Astrocyte of the cerebellum (primary cell): ENCODE measurements around the gene RPS17.
A peak's percentile ranks its signal among the peaks of the same experiment; 100 is the strongest.

Experiments used
- DNase-seq: peaks from one replicate; pipeline ENCODE4 v3.0.0-alpha.2; 2011; ENCODE audit warnings: low read depth
- H3K4me3 ChIP-seq: 2 replicates; pipeline ENCODE4 v1.5.1; 2011; ENCODE audit warnings: mild to moderate bottlenecking, low read depth, low read length, moderate library complexity
- in situ Hi-C: cut with HindIII; loops from 2 replicates; pipeline ENCODE4 v1.10.0; 2017; ENCODE audit warnings: low sequenced_read_pairs
- TF ChIP-seq, protein P1 (sequence below): IDR thresholded peaks from 2 replicates; pipeline ENCODE4 v1.5.1; 2012; ENCODE audit warnings: low read length, low read depth, moderate library complexity, mild to moderate bottlenecking; ENCODE audit errors: missing control alignments

RPS17 gene

DNA sequence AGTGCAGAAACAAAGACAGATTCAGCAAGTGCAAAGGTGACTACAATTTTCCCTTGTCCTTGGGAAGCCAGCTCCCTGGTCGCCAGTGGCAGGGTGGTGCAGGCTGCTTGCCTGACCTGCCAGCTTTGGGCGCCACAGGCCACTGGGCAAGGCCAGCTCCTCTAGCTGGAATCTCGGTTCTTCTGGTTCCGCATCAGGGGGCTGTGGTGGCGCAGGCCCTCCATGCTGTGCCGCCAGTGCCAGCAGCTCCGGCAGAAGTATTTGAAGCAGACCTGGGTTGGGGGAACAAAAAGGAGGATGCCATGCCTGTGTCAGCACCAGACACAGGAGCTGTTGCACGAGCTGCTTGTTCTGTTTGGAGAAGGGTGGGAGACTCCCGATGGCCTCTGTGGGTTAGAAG, 4.2 kb upstream of the RPS17 start:
- H3K4me3 ChIP-seq = no peak overlapping the region
- in situ Hi-C loops = no loop called here
- no peak for DNase-seq
- TF ChIP-seq, protein P1, sequence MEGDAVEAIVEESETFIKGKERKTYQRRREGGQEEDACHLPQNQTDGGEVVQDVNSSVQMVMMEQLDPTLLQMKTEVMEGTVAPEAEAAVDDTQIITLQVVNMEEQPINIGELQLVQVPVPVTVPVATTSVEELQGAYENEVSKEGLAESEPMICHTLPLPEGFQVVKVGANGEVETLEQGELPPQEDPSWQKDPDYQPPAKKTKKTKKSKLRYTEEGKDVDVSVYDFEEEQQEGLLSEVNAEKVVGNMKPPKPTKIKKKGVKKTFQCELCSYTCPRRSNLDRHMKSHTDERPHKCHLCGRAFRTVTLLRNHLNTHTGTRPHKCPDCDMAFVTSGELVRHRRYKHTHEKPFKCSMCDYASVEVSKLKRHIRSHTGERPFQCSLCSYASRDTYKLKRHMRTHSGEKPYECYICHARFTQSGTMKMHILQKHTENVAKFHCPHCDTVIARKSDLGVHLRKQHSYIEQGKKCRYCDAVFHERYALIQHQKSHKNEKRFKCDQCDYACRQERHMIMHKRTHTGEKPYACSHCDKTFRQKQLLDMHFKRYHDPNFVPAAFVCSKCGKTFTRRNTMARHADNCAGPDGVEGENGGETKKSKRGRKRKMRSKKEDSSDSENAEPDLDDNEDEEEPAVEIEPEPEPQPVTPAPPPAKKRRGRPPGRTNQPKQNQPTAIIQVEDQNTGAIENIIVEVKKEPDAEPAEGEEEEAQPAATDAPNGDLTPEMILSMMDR = no peak

- TF ChIP-seq, protein P1 = no peak
- in situ Hi-C loops = no loop called here
- no peak overlapping the region for H3K4me3 ChIP-seq
- DNase-seq = peak; percentile 95
These were observed 2.9 kb upstream of the RPS17 start for GRCh38 chr15:82543160-82543559.

DNA sequence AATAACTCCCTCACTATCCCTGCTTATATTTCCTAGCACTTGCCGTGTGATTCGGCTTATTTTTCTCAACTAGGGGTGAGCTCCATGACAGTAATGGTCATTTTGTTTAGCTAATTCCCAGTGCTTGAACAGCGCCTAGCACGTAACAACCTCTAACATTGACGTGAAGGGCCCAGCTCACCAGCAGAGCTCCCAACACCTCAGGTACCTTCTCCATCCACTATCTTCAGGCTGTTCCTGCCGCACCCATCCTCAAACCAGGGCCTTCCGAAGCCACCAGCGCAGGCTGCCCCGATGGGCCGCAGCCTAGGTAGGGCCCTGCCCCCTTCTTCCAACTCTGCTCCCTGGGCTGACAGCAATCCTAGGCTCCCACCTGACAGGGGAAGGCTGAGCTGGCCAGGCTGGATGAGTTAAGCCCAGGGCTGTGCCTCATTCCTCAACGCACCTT, 751 bp upstream of the RPS17 start:
- peak overlapping the region; percentile 99 for H3K4me3 ChIP-seq
- no peak for DNase-seq
- in situ Hi-C loops = no loop called here
- TF ChIP-seq, protein P1 = no peak

GRCh38 chr15:82539691-82540054, 584 bp downstream of the RPS17 start:
- TF ChIP-seq, protein P1 = no peak
- DNase-seq = no peak
- H3K4me3 ChIP-seq = peak overlapping the region; percentile 99
- in situ Hi-C loops = no loop called here

DNA sequence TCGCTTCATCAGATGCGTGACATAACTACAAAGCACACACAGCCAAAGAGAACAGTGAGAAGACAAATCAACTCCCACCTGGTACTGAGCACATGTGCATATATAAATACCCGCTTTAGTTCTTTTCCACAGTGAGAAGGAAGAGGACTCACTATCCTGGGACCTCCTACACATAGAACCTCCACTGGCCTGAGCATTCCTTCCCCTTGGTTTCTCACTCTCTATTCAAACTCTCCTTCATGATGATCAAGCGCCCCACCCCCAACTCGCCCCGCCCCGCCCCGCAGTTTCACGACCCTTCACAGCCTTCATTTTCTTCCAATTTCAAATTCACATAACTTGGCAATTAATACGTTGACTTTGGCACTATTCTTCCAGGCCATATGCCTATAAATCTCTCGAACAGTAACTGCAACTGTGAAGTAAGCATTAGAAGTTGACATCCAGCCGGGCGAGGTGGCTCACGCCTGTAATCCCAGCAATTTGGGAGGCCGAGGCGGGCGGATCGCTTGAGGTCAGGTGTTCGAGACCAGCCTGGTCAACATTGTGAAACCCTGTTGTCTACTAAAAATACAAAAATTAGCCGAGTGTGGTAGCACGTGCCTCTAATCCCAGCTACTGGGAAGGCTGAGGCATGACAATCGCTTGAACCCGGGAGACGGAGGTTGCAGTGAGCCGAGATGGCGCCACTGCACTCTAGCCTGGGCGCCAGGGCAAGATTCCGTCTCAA, 1.1 kb downstream of the RPS17 start:
- no peak for DNase-seq
- in situ Hi-C loops = no loop called here
- TF ChIP-seq, protein P1 = no peak
- peak overlapping the region; percentile 99 for H3K4me3 ChIP-seq

GRCh38 chr15:82537351-82537908, 2.8 kb downstream of the RPS17 start:
- TF ChIP-seq, protein P1 = no peak
- DNase-seq = no peak
- in situ Hi-C loops = no loop called here
- H3K4me3 ChIP-seq = no peak overlapping the region
